Vagina (tissue), 2 donors: ENCODE measurements around the gene HCN3.
A peak's percentile ranks its signal among the peaks of the same experiment; 100 is the strongest.

ENCODE experiments used
- POLR2A ChIP-seq, 2 donors: fragments of 450-650 bp; IDR thresholded peaks; one replicate each; pipeline ENCODE4 v1.6.1; 2017; ENCODE audit warnings: antibody characterized with exemption in 2 of 2, mild to moderate bottlenecking in 2 of 2, moderate library complexity in 2 of 2
- POLR2AphosphoS5 ChIP-seq, 2 donors: sonication (generic); formaldehyde crosslinking; IDR thresholded peaks; one replicate each; pipeline ENCODE4 v1.9.0; 2017; ENCODE audit warnings: antibody characterized with exemption in 2 of 2, mild to moderate bottlenecking in 2 of 2, low read depth in 1 of 2; ENCODE audit not compliant: insufficient read depth in 1 of 2
- TF ChIP-seq, protein P1 (sequence below), 3 experiments: fragments of 450-650 bp in 2 of 3; fragments of 200-600 bp in 1 of 3; sonication (generic) in 1 of 3; IDR thresholded peaks; one replicate each; pipeline ENCODE4 v1.5.1; 2017 to 2019; ENCODE audit warnings: antibody characterized with exemption in 3 of 3, mild to moderate bottlenecking in 2 of 3, moderate library complexity in 2 of 3

DNA sequence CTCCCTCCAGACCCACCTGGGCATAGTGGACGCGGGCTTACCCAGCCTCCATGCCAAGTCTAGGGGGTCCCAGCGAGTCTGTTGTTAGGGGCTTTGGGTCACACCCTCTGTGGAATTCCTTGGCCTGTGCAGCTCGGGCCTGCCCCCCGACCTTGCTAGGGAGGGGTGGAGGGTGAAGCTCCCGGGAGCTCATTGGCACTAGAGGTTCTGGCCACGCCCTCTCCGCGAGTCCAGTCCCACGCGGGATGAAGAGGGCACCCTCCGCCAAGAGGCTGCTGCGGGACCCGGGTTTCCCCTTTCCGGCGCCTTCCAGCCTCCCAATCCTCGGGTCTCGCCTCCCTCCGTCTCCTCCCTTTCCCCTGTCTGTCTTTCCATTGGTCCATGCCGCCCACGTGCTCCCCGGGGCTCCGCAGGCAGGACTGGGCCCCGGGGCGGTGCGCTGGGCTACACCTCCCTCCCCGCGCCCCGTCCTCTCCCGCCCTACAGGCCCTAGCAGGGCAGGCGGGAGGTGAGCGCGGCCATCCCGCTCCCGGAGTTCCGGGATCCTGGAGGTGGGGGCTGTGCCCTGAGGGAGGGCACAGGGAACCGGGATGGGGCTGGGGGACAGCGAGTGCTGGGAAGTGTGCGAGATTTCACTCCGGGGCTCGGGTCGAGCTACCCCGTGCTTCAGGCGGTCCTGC is 46.9 kb downstream of the HCN3 start:
- TF ChIP-seq POLR2AphosphoS5 (IDR thresholded peaks at IDR 0.05; ENCODE audit: insufficient read depth in 1 of 2, low read depth in 1 of 2) (peak; percentile 88 to 94), POLR2A (IDR thresholded peaks at IDR 0.05) (peak in 1 of 2 donors; percentile 62)
- TF ChIP-seq, protein P1, sequence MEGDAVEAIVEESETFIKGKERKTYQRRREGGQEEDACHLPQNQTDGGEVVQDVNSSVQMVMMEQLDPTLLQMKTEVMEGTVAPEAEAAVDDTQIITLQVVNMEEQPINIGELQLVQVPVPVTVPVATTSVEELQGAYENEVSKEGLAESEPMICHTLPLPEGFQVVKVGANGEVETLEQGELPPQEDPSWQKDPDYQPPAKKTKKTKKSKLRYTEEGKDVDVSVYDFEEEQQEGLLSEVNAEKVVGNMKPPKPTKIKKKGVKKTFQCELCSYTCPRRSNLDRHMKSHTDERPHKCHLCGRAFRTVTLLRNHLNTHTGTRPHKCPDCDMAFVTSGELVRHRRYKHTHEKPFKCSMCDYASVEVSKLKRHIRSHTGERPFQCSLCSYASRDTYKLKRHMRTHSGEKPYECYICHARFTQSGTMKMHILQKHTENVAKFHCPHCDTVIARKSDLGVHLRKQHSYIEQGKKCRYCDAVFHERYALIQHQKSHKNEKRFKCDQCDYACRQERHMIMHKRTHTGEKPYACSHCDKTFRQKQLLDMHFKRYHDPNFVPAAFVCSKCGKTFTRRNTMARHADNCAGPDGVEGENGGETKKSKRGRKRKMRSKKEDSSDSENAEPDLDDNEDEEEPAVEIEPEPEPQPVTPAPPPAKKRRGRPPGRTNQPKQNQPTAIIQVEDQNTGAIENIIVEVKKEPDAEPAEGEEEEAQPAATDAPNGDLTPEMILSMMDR (IDR thresholded peaks at IDR 0.05): no peak
